HepG2 (cell line): ENCODE data around the gene SIAH1. TPM values are rescaled to one million over a fixed set of nuclear protein-coding genes. Genes with fewer than 3 reads are reported as not detected.

ENCODE experiments used
- ARID4A ChIP-seq: sonication (generic); formaldehyde crosslinking; IDR thresholded peaks from 2 replicates; pipeline ENCODE4 v1.5.0; 2020; ENCODE audit warnings: mild to moderate bottlenecking, missing genetic modification reagents, borderline replicate concordance
- BORCS8-MEF2B ChIP-seq: sonication (generic); formaldehyde crosslinking; IDR thresholded peaks from 2 replicates; pipeline ENCODE4 v1.8.0; 2022; ENCODE audit warnings: mild to moderate bottlenecking, missing genetic modification reagents
- DNMT3B ChIP-seq: conservative IDR thresholded peaks from 2 replicates; pipeline ENCODE4 v1.6.1; 2016; ENCODE audit warnings: missing biosample characterization, control low read depth
- FOXJ3 ChIP-seq: sonication (generic); formaldehyde crosslinking; IDR thresholded peaks from 2 replicates; pipeline ENCODE4 v1.4.0; 2020; ENCODE audit warnings: missing genetic modification reagents, mild to moderate bottlenecking, borderline replicate concordance
- MTA1 ChIP-seq: sonication (generic); formaldehyde crosslinking; IDR thresholded peaks from 2 replicates; pipeline ENCODE4 v1.4.0; 2020; ENCODE audit warnings: missing genetic modification reagents, mild to moderate bottlenecking, borderline replicate concordance
- MYNN ChIP-seq: sonication (generic); formaldehyde crosslinking; IDR thresholded peaks from 2 replicates; pipeline ENCODE4 v1.4.0; 2020; ENCODE audit warnings: mild to moderate bottlenecking, low read depth, missing genetic modification reagents
- NR2F1 ChIP-seq, 2 experiments: fragments of 450-650 bp in 1 of 2; formaldehyde crosslinking in 1 of 2; IDR thresholded peaks; 2 replicates each; pipeline versions ENCODE4 v1.5.0 to v1.6.1; 2016 to 2020; ENCODE audit warnings: mild to moderate bottlenecking in 1 of 2, missing compliant biosample characterization in 1 of 2, missing genetic modification reagents in 1 of 2, moderate library complexity in 1 of 2
- SIN3B ChIP-seq: fragments of 150-350 bp; IDR thresholded peaks from 2 replicates; pipeline ENCODE4 v1.6.1; 2014; ENCODE audit warnings: low read length
- SOX13 ChIP-seq, 3 experiments: fragments of 450-650 bp in 1 of 3; sonication (generic) in 1 of 3; formaldehyde crosslinking in 1 of 3; IDR thresholded peaks in 2 of 3; conservative IDR thresholded peaks in 1 of 3; 2 replicates each; pipeline versions ENCODE4 v1.5.0 to v1.6.1; 2016 to 2020; ENCODE audit warnings: antibody characterized with exemption in 1 of 3, mild to moderate bottlenecking in 1 of 3, missing compliant biosample characterization in 1 of 3, missing genetic modification reagents in 1 of 3, moderate library complexity in 1 of 3
- TCF7 ChIP-seq: sonication (generic); IDR thresholded peaks from 2 replicates; pipeline ENCODE4 v1.6.1; 2016; ENCODE audit warnings: antibody characterized with exemption, low read depth
- ZFP91 ChIP-seq: sonication (generic); formaldehyde crosslinking; IDR thresholded peaks from 2 replicates; pipeline ENCODE4 v1.9.0; 2022; ENCODE audit warnings: missing genetic modification reagents, mild to moderate bottlenecking, borderline replicate concordance
- ZGPAT ChIP-seq: IDR thresholded peaks from 2 replicates; pipeline ENCODE4 v1.6.1; 2016; ENCODE audit warnings: mild to moderate bottlenecking
- ZNF260 ChIP-seq: sonication (generic); formaldehyde crosslinking; IDR thresholded peaks from 2 replicates; pipeline ENCODE4 v1.4.0; 2020; ENCODE audit warnings: missing genetic modification reagents, low read depth, mild to moderate bottlenecking, borderline replicate concordance
- ZNF367 ChIP-seq: sonication (generic); formaldehyde crosslinking; IDR thresholded peaks from 2 replicates; pipeline ENCODE4 v1.4.0; 2020; ENCODE audit warnings: missing genetic modification reagents, borderline replicate concordance
- ZNF614 ChIP-seq: IDR thresholded peaks from 2 replicates; pipeline ENCODE4 v1.6.1; 2018; ENCODE audit warnings: missing biosample characterization, missing genetic modification reagents, inconsistent platforms, borderline replicate concordance
- ZNF644 ChIP-seq: IDR thresholded peaks from 2 replicates; pipeline ENCODE4 v1.6.1; 2016; ENCODE audit warnings: low read depth
- ZZZ3 ChIP-seq: sonication (generic); formaldehyde crosslinking; IDR thresholded peaks from 2 replicates; pipeline ENCODE4 v1.4.0; 2020; ENCODE audit warnings: missing genetic modification reagents, mild to moderate bottlenecking, borderline replicate concordance
- polyA plus RNA-seq, 8 experiments: library from polyadenylated mRNA; depleted of rRNA in 3 of 8; stranded (reverse) in 7 of 8; unstranded in 1 of 8; fragments of >200 nt; fragmentation: Illumina TruSeq in 4 of 8; extraction: Trizol in 4 of 8; gene quantifications; 2 replicates each; pipeline versions ENCODE4 v1.2.1 to v1.2.3, GENCODE V29; 2011 to 2016; ENCODE audit warnings: low read depth in 4 of 8, missing spikeins in 1 of 8, mixed read lengths in 1 of 8; ENCODE audit not compliant: insufficient read depth in 1 of 8
- total RNA-seq, 5 experiments: library from RNA; depleted of rRNA; stranded (reverse); fragments of >200 nt; fragmentation: Illumina TruSeq; extraction: Trizol; gene quantifications; 2 replicates each; pipeline ENCODE4 v1.2.3, GENCODE V29; 2016; ENCODE audit warnings: low read depth in 1 of 5
- TF ChIP-seq, protein P1 (sequence below): sonication (generic); formaldehyde crosslinking; IDR thresholded peaks from 2 replicates; pipeline ENCODE4 v1.4.0; 2020; ENCODE audit warnings: mild to moderate bottlenecking, missing genetic modification reagents

The SIAH1 gene
- total and polyA plus RNA-seq, 2 of the 13 experiments (the other 11 are each of a cell fraction or from before 2014, with no cell fraction given) = 16.0 to 28.6 TPM

DNA sequence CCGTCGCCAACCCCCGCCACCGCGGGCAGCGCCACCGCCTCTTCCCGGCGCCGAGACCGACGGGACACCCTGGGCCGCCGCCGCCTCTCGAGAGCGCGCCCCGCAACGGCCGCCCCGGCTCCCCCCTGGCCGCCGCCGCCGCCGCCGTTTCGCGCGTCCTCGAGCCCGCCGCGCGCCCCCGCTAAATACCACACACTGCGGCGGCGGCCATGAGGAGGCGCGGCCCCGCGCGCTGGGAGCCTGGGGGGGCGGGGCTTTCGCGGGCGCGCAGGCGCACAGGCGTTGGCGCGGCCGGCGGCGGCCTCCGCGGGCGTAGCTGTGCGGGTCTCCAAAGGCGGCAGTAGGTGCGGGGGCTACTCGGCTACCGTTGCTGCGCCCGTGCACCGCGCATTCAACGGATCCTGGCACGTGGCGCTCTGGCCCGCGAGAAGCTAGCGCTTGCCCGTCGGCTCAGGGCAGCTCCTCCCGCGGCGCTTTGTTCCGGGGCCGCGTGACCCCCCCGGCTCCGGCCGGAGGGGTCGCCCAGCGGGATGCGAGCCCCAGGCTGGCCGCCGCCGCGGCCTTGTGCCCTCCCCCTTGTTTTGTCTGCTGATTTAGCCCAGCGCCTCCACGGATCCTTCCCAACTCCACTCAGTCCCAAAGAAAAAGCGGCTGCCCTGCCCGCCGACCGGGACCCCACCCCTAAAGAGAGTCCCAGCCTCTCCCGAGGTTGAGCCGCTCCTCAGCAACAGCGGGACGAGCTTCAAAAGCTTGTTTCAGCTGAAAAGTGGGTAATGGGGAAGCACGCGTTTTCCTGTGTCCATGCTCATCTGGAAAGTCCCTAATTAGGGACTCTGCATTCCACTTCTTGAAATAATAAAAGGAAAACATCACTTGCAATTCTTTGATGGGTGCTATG is at the start of gene SIAH1 (continued):
- TF ChIP-seq, protein P1, sequence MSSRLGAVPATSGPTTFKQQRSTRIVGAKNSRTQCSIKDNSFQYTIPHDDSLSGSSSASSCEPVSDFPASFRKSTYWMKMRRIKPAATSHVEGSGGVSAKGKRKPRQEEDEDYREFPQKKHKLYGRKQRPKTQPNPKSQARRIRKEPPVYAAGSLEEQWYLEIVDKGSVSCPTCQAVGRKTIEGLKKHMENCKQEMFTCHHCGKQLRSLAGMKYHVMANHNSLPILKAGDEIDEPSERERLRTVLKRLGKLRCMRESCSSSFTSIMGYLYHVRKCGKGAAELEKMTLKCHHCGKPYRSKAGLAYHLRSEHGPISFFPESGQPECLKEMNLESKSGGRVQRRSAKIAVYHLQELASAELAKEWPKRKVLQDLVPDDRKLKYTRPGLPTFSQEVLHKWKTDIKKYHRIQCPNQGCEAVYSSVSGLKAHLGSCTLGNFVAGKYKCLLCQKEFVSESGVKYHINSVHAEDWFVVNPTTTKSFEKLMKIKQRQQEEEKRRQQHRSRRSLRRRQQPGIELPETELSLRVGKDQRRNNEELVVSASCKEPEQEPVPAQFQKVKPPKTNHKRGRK (CRISPR knock-in tag) = no peak
- peak; percentile 70; the same call in 1 of the 2 replicates for TF ChIP-seq ZGPAT (CRISPR knock-in tag)
- no peak for TF ChIP-seq SIN3B
- peak; percentile 90 for TF ChIP-seq ZFP91 (CRISPR knock-in tag)
- TF ChIP-seq TCF7 = no peak
- peak; percentile 86 for TF ChIP-seq ARID4A (CRISPR knock-in tag)
- TF ChIP-seq BORCS8-MEF2B (CRISPR knock-in tag) = peak; percentile 68; the same call in 1 of the 2 replicates
- peak; percentile 41; the same call in 1 of the 2 replicates for TF ChIP-seq ZZZ3 (CRISPR knock-in tag)
- no peak; the same call in 1 of the 2 replicates for TF ChIP-seq ZNF367 (CRISPR knock-in tag)
- 0 out of 2 replicates have a peak, but pooled peaks have one; percentile 21 for TF ChIP-seq ZNF614 (CRISPR knock-in tag)
- TF ChIP-seq SOX13 (IDR thresholded peaks at IDR 0.05) = no peak
- peak; percentile 27 to 68; a peak in 2 of 4 replicates for TF ChIP-seq SOX13 (CRISPR knock-in tag; conservative IDR thresholded peaks at IDR 0.05 in 1 of 2, IDR thresholded peaks at IDR 0.05 in 1 of 2)
- no peak for TF ChIP-seq FOXJ3 (CRISPR knock-in tag)
- TF ChIP-seq ZNF644 = no peak
- peak in 1 of 2 experiments; percentile 49; a peak in 2 of 4 replicates for TF ChIP-seq NR2F1 (CRISPR knock-in tag; IDR thresholded peaks at IDR 0.05)
- no peak for TF ChIP-seq DNMT3B (CRISPR knock-in tag)
- no peak for TF ChIP-seq ZNF260 (CRISPR knock-in tag)
- no peak; the same call in 1 of the 2 replicates for TF ChIP-seq MYNN (CRISPR knock-in tag)
- no peak for TF ChIP-seq MTA1 (CRISPR knock-in tag)
